Gastroesophageal sphincter (tissue), 3 donors: Measurements from ENCODE around the gene KBTBD6.

Source experiments
- POLR2A ChIP-seq, 2 donors: fragments of 450-650 bp; IDR thresholded peaks; one replicate each; pipeline ENCODE4 v1.6.1; 2017; ENCODE audit warnings: antibody characterized with exemption in 2 of 2, mild to moderate bottlenecking in 2 of 2, moderate library complexity in 1 of 2
- TF ChIP-seq, protein P1 (sequence below), 4 experiments: fragments of 200-600 bp in 2 of 4; fragments of 450-650 bp in 2 of 4; sonication (generic) in 1 of 4; IDR thresholded peaks; one replicate each; pipeline ENCODE4 v1.5.1; 2017 to 2019; ENCODE audit warnings: antibody characterized with exemption in 4 of 4, mild to moderate bottlenecking in 2 of 4, moderate library complexity in 2 of 4

DNA sequence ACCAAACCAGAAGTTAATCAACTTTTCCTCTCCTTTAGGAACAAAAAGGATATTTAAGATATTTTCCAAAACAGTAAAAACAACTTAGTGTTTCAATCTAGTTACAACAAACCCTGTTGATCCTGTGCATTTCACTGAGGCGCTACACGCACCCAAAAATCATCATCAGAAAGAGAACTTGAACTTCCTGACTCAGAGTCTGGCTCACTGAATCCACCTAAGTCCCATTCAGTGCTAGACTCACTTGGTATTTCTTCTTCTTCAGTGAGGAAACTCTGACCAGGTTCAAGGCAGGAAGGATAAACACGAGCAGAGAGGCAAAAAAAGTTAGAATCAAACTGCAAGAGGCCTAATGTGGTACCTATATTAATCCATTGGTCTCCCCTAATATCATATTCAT is 2.2 kb downstream of the KBTBD6 start:
- TF ChIP-seq, protein P1, sequence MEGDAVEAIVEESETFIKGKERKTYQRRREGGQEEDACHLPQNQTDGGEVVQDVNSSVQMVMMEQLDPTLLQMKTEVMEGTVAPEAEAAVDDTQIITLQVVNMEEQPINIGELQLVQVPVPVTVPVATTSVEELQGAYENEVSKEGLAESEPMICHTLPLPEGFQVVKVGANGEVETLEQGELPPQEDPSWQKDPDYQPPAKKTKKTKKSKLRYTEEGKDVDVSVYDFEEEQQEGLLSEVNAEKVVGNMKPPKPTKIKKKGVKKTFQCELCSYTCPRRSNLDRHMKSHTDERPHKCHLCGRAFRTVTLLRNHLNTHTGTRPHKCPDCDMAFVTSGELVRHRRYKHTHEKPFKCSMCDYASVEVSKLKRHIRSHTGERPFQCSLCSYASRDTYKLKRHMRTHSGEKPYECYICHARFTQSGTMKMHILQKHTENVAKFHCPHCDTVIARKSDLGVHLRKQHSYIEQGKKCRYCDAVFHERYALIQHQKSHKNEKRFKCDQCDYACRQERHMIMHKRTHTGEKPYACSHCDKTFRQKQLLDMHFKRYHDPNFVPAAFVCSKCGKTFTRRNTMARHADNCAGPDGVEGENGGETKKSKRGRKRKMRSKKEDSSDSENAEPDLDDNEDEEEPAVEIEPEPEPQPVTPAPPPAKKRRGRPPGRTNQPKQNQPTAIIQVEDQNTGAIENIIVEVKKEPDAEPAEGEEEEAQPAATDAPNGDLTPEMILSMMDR (IDR thresholded peaks at IDR 0.05): no peak
- TF ChIP-seq POLR2A (IDR thresholded peaks at IDR 0.05): no peak
